Kidney epithelial cell (primary cell): Measurements from ENCODE around the gene FAM184B. TPM values are rescaled to one million over a fixed set of nuclear protein-coding genes. Genes with fewer than 3 reads are reported as not detected.
"Not testable (repeated sequence)": the region's sequence is repeated elsewhere in the genome, so short reads cannot be mapped to it uniquely, and the experiment has no call there.

Experiments
- DNase-seq: peaks from one replicate; pipeline ENCODE4 v3.0.0-alpha.2; 2010; ENCODE audit warnings: low read depth
- H3K27me3 ChIP-seq: 2 replicates; pipeline ENCODE4 v1.6.0; 2011; ENCODE audit warnings: low read length; ENCODE audit not compliant: control insufficient read depth, insufficient read depth
- H3K36me3 ChIP-seq: 2 replicates; pipeline ENCODE4 v1.5.1; 2011; ENCODE audit warnings: low read length; ENCODE audit not compliant: control insufficient read depth, insufficient read depth
- H3K4me3 ChIP-seq: 2 replicates; pipeline ENCODE4 v1.5.1; 2011; ENCODE audit warnings: low read depth, mild to moderate bottlenecking, control low read depth, low read length
- CTCF ChIP-seq: IDR thresholded peaks from 2 replicates; pipeline ENCODE4 v1.5.1; 2011; ENCODE audit warnings: mild to moderate bottlenecking, moderate library complexity, low read length, control low read depth, inconsistent platforms; ENCODE audit not compliant: insufficient read depth, poor library complexity, severe bottlenecking
- total RNA-seq: library from RNA; depleted of rRNA; stranded (reverse); fragments of >200 nt; gene quantifications from 2 replicates; pipeline ENCODE4 v1.2.3, GENCODE V29; 2015

FAM184B gene
- total RNA-seq, 1 donor from 2014 or later = under 0.01 TPM

- H3K4me3 ChIP-seq = no peak overlapping the region
- no peaks in the 10 kb centered on the region for H3K36me3 ChIP-seq
- DNase-seq = no peak
- TF ChIP-seq CTCF = no peak
- peaks cover 6% of the 10 kb centered on the region for H3K27me3 ChIP-seq
Observed at GRCh38 chr4:17713779-17714178, 67.6 kb downstream of the FAM184B start.

GRCh38 chr4:17712166-17712565 lies 69.3 kb downstream of the FAM184B start:
- Histone ChIP-seq H3K27me3 (peaks cover 7% of the 10 kb centered on the region), H3K4me3 (no peak overlapping the region), H3K36me3 (no peaks in the 10 kb centered on the region)
- no peak for DNase-seq
- no peak for TF ChIP-seq CTCF

GRCh38 chr4:17711206-17711605 lies 70.2 kb downstream of the FAM184B start:
- DNase-seq, H3K27me3 ChIP-seq, H3K36me3 ChIP-seq, H3K4me3 ChIP-seq: not testable (repeated sequence)

- TF ChIP-seq CTCF = no peak
- DNase-seq = no peak
Observed at GRCh38 chr4:17709763-17710068, 71.7 kb downstream of the FAM184B start.

GRCh38 chr4:17708992-17709762 lies 72.2 kb downstream of the FAM184B start:
- H3K4me3 ChIP-seq = no peak overlapping the region
- H3K36me3 ChIP-seq = no peaks in the 10 kb centered on the region
- no peak for TF ChIP-seq CTCF
- DNase-seq = no peak
- peaks cover 7% of the 10 kb centered on the region for H3K27me3 ChIP-seq

More at GRCh38 chr4:17709763-17710068, 71.7 kb downstream of the FAM184B start:
- H3K27me3 ChIP-seq = peaks cover 7% of the 10 kb centered on the region
- no peaks in the 10 kb centered on the region for H3K36me3 ChIP-seq
- no peak overlapping the region for H3K4me3 ChIP-seq

- Histone ChIP-seq H3K27me3 (peaks cover 7% of the 10 kb centered on the region), H3K36me3 (no peaks in the 10 kb centered on the region), H3K4me3 (no peak overlapping the region)
- no peak for DNase-seq
- TF ChIP-seq CTCF = no peak
Observed at GRCh38 chr4:17707671-17708070, 73.8 kb downstream of the FAM184B start.
